Measurements from ENCODE around the gene SFTPB.

- TF ChIP-seq CTCF (IDR thresholded peaks at IDR 0.05 in 4 of 5, conservative IDR thresholded peaks at IDR 0.05 in 1 of 5) (no peak), POLR2A (IDR thresholded peaks at IDR 0.05) (no peak)
These were observed 36.7 kb downstream of the SFTPB start for GRCh38 chr2:85631316-85631715.
